ENCODE results near the gene TBC1D25. TPM values are rescaled to one million over a fixed set of nuclear protein-coding genes. Genes with fewer than 3 reads are reported as not detected.

TBC1D25 gene
- total RNA-seq, 4 donors from 2014 or later: 8.1 to 27.7 (median 13.3) TPM

DNA sequence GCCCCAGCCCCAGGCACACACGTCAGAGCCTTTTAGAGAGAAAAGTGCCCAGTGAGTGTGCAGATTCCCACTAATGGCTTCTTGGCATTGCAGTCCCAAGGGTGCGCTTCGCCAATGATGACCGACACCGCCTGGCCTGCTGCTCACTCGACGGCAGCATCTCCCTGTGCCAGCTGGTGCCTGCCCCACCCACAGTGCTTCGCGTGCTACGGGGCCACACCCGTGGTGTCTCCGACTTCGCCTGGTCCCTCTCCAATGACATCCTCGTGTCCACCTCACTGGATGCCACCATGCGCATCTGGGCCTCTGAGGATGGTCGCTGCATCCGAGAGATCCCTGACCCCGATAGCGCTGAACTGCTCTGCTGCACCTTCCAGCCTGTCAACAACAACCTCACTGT, 60.7 kb downstream of the TBC1D25 start:
- WGBS, 2 donors (ENCODE audit: low coverage in 1 of 2): 95% methylated on average over 19 of the region's 19 CpGs; no CpG with 5 or more reads in 1 of the 2 donors
- DNase-seq: no peak
- H3K36me3 ChIP-seq: peaks cover 0 to 5% (median 2%) of the 10 kb centered on the region in 4 donors
- no peak overlapping the region for H3K4me3 ChIP-seq
- H3K27me3 ChIP-seq: no peaks in the 10 kb centered on the region
- peaks cover 0 to 12% (median 3%) of the 10 kb centered on the region in 4 donors for H3K4me1 ChIP-seq
- H3K27ac ChIP-seq: no peak overlapping the region
- in situ Hi-C loops (cut with MboI; ENCODE audit: low pct_ligation_motif_present in 1 of 4, low pct_unique_long_range_greater_than_20kb in 1 of 4, low sequenced_read_pairs in 3 of 4): no loop called here
- no peaks in the 10 kb centered on the region for H3K9me3 ChIP-seq
- intact Hi-C loops (cut with DNase I; ENCODE audit: low total_unique reads): no loop called here
- TF ChIP-seq, protein P1, sequence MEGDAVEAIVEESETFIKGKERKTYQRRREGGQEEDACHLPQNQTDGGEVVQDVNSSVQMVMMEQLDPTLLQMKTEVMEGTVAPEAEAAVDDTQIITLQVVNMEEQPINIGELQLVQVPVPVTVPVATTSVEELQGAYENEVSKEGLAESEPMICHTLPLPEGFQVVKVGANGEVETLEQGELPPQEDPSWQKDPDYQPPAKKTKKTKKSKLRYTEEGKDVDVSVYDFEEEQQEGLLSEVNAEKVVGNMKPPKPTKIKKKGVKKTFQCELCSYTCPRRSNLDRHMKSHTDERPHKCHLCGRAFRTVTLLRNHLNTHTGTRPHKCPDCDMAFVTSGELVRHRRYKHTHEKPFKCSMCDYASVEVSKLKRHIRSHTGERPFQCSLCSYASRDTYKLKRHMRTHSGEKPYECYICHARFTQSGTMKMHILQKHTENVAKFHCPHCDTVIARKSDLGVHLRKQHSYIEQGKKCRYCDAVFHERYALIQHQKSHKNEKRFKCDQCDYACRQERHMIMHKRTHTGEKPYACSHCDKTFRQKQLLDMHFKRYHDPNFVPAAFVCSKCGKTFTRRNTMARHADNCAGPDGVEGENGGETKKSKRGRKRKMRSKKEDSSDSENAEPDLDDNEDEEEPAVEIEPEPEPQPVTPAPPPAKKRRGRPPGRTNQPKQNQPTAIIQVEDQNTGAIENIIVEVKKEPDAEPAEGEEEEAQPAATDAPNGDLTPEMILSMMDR (IDR thresholded peaks at IDR 0.05): no peak
- TF ChIP-seq POLR2AphosphoS5 (IDR thresholded peaks at IDR 0.05) (no peak), POLR2A (IDR thresholded peaks at IDR 0.05) (no peak), EP300 (IDR thresholded peaks at IDR 0.05; ENCODE audit: low read depth) (no peak)

DNA sequence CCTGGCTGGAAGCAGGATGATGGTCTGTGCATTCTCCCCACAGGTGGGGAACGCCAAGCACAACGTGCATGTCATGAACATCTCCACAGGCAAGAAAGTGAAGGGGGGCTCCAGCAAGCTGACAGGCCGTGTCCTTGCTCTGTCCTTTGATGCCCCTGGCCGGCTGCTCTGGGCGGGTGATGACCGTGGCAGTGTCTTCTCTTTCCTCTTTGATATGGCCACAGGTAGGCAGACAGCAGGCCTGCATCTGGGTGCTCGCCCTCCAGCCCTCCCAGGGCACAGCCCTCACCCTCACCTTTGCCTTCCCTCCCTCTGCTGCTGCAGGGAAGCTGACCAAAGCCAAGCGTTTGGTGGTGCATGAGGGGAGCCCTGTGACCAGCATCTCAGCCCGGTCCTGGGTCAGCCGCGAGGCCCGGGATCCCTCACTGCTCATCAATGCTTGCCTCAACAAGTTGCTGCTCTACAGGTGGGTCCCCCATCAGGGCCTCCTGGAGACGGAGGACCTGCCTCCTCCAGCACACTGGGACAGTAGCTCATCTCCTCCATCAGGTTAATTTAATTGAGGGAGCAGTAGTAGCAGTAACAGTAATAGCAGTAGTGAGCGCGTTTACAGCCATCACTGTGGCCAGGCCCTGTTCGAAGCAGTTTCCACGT, 62.4 kb downstream of the TBC1D25 start:
- H3K27ac ChIP-seq: no peak overlapping the region
- in situ Hi-C loops (cut with MboI; ENCODE audit: low pct_ligation_motif_present in 1 of 4, low pct_unique_long_range_greater_than_20kb in 1 of 4, low sequenced_read_pairs in 3 of 4) (no loop called here), intact Hi-C loops (cut with DNase I; ENCODE audit: low total_unique reads) (no loop called here)
- TF ChIP-seq POLR2AphosphoS5 (IDR thresholded peaks at IDR 0.05) (no peak), POLR2A (IDR thresholded peaks at IDR 0.05) (no peak)
- TF ChIP-seq, protein P1 (IDR thresholded peaks at IDR 0.05): no peak
- H3K4me1 ChIP-seq: peaks cover 0 to 10% (median 3%) of the 10 kb centered on the region in 4 donors
- no peak overlapping the region for H3K4me3 ChIP-seq
- no peaks in the 10 kb centered on the region for H3K9me3 ChIP-seq
- DNase-seq: no peak
- H3K36me3 ChIP-seq: peaks cover 0 to 5% (median 2%) of the 10 kb centered on the region in 4 donors
- 83% methylated on average over 16 of the region's 17 CpGs; no CpG with 5 or more reads in 1 of the 2 donors for WGBS, 2 donors (ENCODE audit: low coverage in 1 of 2)
- no peaks in the 10 kb centered on the region for H3K27me3 ChIP-seq

DNA sequence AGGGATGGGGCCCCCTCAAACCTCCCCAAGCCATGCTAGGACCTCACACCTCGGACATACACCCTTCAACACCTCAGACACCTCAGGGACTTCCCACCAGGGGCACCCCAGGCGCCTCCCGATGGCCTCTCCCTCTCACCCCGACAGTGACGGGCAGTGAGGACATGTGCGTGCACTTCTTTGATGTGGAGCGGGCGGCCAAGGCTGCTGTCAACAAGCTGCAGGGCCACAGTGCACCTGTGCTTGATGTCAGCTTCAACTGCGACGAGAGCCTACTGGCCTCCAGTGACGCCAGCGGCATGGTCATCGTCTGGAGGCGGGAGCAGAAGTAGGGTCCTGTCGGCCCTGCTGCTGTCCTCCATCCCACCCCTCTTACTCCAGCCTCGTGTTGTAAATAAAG, 65.2 kb downstream of the TBC1D25 start:
- no peaks in the 10 kb centered on the region for H3K27me3 ChIP-seq
- no peak overlapping the region for H3K27ac ChIP-seq
- no peaks in the 10 kb centered on the region for H3K4me1 ChIP-seq
- DNase-seq: no peak
- no peak overlapping the region for H3K4me3 ChIP-seq
- H3K36me3 ChIP-seq: peaks cover 0 to 5% (median 2%) of the 10 kb centered on the region in 4 donors
- in situ Hi-C loops (cut with MboI; ENCODE audit: low pct_ligation_motif_present in 1 of 4, low pct_unique_long_range_greater_than_20kb in 1 of 4, low sequenced_read_pairs in 3 of 4): no loop called here
- no peaks in the 10 kb centered on the region for H3K9me3 ChIP-seq
- intact Hi-C loops (cut with DNase I; ENCODE audit: low total_unique reads): no loop called here
- 93% methylated on average over 16 of the region's 16 CpGs; no CpG with 5 or more reads in 1 of the 2 donors for WGBS, 2 donors (ENCODE audit: low coverage in 1 of 2)
- TF ChIP-seq, protein P1 (IDR thresholded peaks at IDR 0.05): no peak
- no peak for TF ChIP-seq POLR2AphosphoS5 (IDR thresholded peaks at IDR 0.05)
- no peak for TF ChIP-seq EP300 (IDR thresholded peaks at IDR 0.05; ENCODE audit: low read depth)
- no peak for TF ChIP-seq POLR2A (IDR thresholded peaks at IDR 0.05)

- WGBS, 2 donors (ENCODE audit: low coverage in 1 of 2): 84% methylated on average over 6 of the region's 6 CpGs; no CpG with 5 or more reads in 1 of the 2 donors
- intact Hi-C loops (cut with DNase I; ENCODE audit: low total_unique reads): no loop called here
These were observed 66.6 kb downstream of the TBC1D25 start for GRCh38 chrX:48606091-48606490.

More at GRCh38 chrX:48606091-48606490, 66.6 kb downstream of the TBC1D25 start:
- TF ChIP-seq, protein P1 (IDR thresholded peaks at IDR 0.05): no peak
- TF ChIP-seq POLR2A (IDR thresholded peaks at IDR 0.05) (no peak), POLR2AphosphoS5 (IDR thresholded peaks at IDR 0.05) (no peak), EP300 (IDR thresholded peaks at IDR 0.05; ENCODE audit: low read depth) (no peak)
- no peaks in the 10 kb centered on the region for H3K36me3 ChIP-seq
- H3K27me3 ChIP-seq: no peaks in the 10 kb centered on the region
- no peak for DNase-seq
- no peak overlapping the region for H3K4me3 ChIP-seq
- H3K9me3 ChIP-seq: no peaks in the 10 kb centered on the region
- H3K4me1 ChIP-seq: no peaks in the 10 kb centered on the region
- in situ Hi-C loops (cut with MboI; ENCODE audit: low pct_ligation_motif_present in 1 of 4, low pct_unique_long_range_greater_than_20kb in 1 of 4, low sequenced_read_pairs in 3 of 4): no loop called here
- H3K27ac ChIP-seq: no peak overlapping the region

All from transverse colon (tissue), 4 donors.